SW480 (cell line): Measurements from ENCODE around the gene NTRK3.
"Not testable (repeated sequence)": the region's sequence is repeated elsewhere in the genome, so short reads cannot be mapped to it uniquely, and the experiment has no call there.

ENCODE experiments used
- DNase-seq: peaks from one replicate; pipeline ENCODE4 v3.0.0-alpha.2; 2016; ENCODE audit warnings: low spot score

NTRK3 gene

GRCh38 chr15:87877114-87877810 lies 379.3 kb downstream of the NTRK3 start:
- DNase-seq = no peak

GRCh38 chr15:87874896-87875711 lies 381.4 kb downstream of the NTRK3 start:
- DNase-seq = no peak

GRCh38 chr15:87873516-87873915 lies 383.0 kb downstream of the NTRK3 start:
- no peak for DNase-seq

- DNase-seq = no peak
Measured at GRCh38 chr15:87871731-87872320, 384.7 kb downstream of the NTRK3 start.

GRCh38 chr15:87871258-87871681 lies 385.3 kb downstream of the NTRK3 start:
- no peak for DNase-seq

- no peak for DNase-seq
Measured at GRCh38 chr15:87866961-87867360, 389.6 kb downstream of the NTRK3 start.

- DNase-seq = no peak
Measured at GRCh38 chr15:87863152-87863551, 393.4 kb downstream of the NTRK3 start.

- DNase-seq = no peak
Measured at GRCh38 chr15:87860743-87861142, 395.8 kb downstream of the NTRK3 start.

- DNase-seq = no peak
Measured at GRCh38 chr15:87858651-87859050, 397.9 kb downstream of the NTRK3 start.

- no peak for DNase-seq
Measured at GRCh38 chr15:87851497-87851896, 405.0 kb downstream of the NTRK3 start.

- DNase-seq = no peak
Measured at GRCh38 chr15:87850916-87851315, 405.6 kb downstream of the NTRK3 start.

GRCh38 chr15:87849181-87849580 lies 407.4 kb downstream of the NTRK3 start:
- DNase-seq = no peak

- DNase-seq = no peak
Measured at GRCh38 chr15:87848012-87848411, 408.5 kb downstream of the NTRK3 start.

- no peak for DNase-seq
Measured at GRCh38 chr15:87846746-87847145, 409.8 kb downstream of the NTRK3 start.

- DNase-seq = no peak
Measured at GRCh38 chr15:87843312-87843711, 413.2 kb downstream of the NTRK3 start.

GRCh38 chr15:87841426-87841998 lies 415.0 kb downstream of the NTRK3 start:
- DNase-seq = no peak

GRCh38 chr15:87835830-87836229 lies 420.7 kb downstream of the NTRK3 start:
- DNase-seq = not testable (repeated sequence)

GRCh38 chr15:87833333-87833732 lies 423.2 kb downstream of the NTRK3 start:
- not testable (repeated sequence) for DNase-seq

GRCh38 chr15:87829332-87830050 lies 427.0 kb downstream of the NTRK3 start:
- no peak for DNase-seq

GRCh38 chr15:87828608-87829007 lies 427.9 kb downstream of the NTRK3 start:
- no peak for DNase-seq

GRCh38 chr15:87827131-87827530 lies 429.4 kb downstream of the NTRK3 start:
- no peak for DNase-seq
